Endodermal cell (in vitro differentiated cells): ENCODE data around the gene S100A5. TPM values are rescaled to one million over a fixed set of nuclear protein-coding genes. Genes with fewer than 3 reads are reported as not detected.

ENCODE experiments used
- DNase-seq: peaks from one replicate; pipeline ENCODE4 v3.0.0-alpha.2; 2017
- H3K27ac ChIP-seq: 2 replicates; pipeline ENCODE4 v1.5.1; 2013; ENCODE audit warnings: mild to moderate bottlenecking, low read depth, low read length, moderate library complexity
- H3K27me3 ChIP-seq: 2 replicates; pipeline ENCODE4 v1.6.1; 2013; ENCODE audit warnings: mild to moderate bottlenecking, low read length, moderate library complexity; ENCODE audit not compliant: insufficient read depth, control insufficient read depth, poor library complexity, severe bottlenecking
- H3K36me3 ChIP-seq: 2 replicates; pipeline ENCODE4 v1.7.0; 2013; ENCODE audit warnings: mild to moderate bottlenecking, low read length, moderate library complexity; ENCODE audit not compliant: control insufficient read depth, insufficient read depth
- H3K4me1 ChIP-seq: one replicate; pipeline ENCODE4 v1.7.0; 2013; ENCODE audit warnings: low read length; ENCODE audit not compliant: control insufficient read depth, insufficient read depth
- H3K4me3 ChIP-seq: 2 replicates; pipeline ENCODE4 v1.5.1; 2013; ENCODE audit warnings: mild to moderate bottlenecking, low read length, moderate library complexity
- H3K9ac ChIP-seq: 2 replicates; pipeline ENCODE4 v1.6.1; 2013; ENCODE audit warnings: mild to moderate bottlenecking, low read length, moderate library complexity; ENCODE audit not compliant: poor library complexity, severe bottlenecking; ENCODE audit errors: extremely low read depth
- H3K9me3 ChIP-seq: 2 replicates; pipeline ENCODE4 v1.6.1; 2013; ENCODE audit warnings: mild to moderate bottlenecking, low read length, moderate library complexity; ENCODE audit not compliant: control insufficient read depth
- H3K27ac Mint-ChIP-seq: 2 replicates; pipeline ENCODE4 v1.8.0; 2020; ENCODE audit warnings: mixed read lengths
- H3K27me3 Mint-ChIP-seq: 2 replicates; pipeline ENCODE4 v1.8.0; 2021; ENCODE audit warnings: mild to moderate bottlenecking, mixed read lengths; ENCODE audit not compliant: insufficient read depth
- H3K36me3 Mint-ChIP-seq: 2 replicates; pipeline ENCODE4 v1.8.0; 2020; ENCODE audit warnings: low read depth, mixed read lengths
- H3K4me1 Mint-ChIP-seq: 2 replicates; pipeline ENCODE4 v1.8.0; 2020; ENCODE audit warnings: mixed read lengths
- H3K4me3 Mint-ChIP-seq: 2 replicates; pipeline ENCODE4 v1.8.0; 2020; ENCODE audit warnings: mild to moderate bottlenecking, moderate library complexity, mixed read lengths
- H3K9me3 Mint-ChIP-seq: 2 replicates; pipeline ENCODE4 v1.8.0; 2020; ENCODE audit warnings: mild to moderate bottlenecking, mixed read lengths
- CTCF ChIP-seq: fragments of 200-600 bp; sonication (generic); conservative IDR thresholded peaks from 2 replicates; pipeline ENCODE4 v1.5.0; 2021; ENCODE audit warnings: antibody characterized with exemption, mild to moderate bottlenecking
- WGBS, 2 experiments: methylation state at CpG; one replicate each; pipeline versions ENCODE4 v1.1.5 to v1.1.7; 2013; ENCODE audit warnings: missing lambda C conversion rate in 2 of 2, mixed read lengths in 1 of 2; ENCODE audit not compliant: insufficient coverage in 1 of 2, insufficient read length in 1 of 2; 5-methylcytosine and 5-hydroxymethylcytosine counted together
- total RNA-seq, 2 donors: library from RNA; stranded (reverse); fragmentation: NEBNext Ultra II Directional in 1 of 2; extraction: Animal tissue kit (Norgen Biotek cat#: 25700) in 1 of 2; gene quantifications; 2 replicates in 1 of 2; 3 replicates in 1 of 2; pipeline ENCODE4 v1.2.1, GENCODE V29; 2021

The S100A5 gene
- total RNA-seq, 2 donors from 2014 or later: not detected

GRCh38 chr1:153544453-153545066 lies 3.8 kb upstream of the S100A5 start:
- Mint-ChIP-seq H3K4me3 (no peak overlapping the region), H3K9me3 (no peaks in the 10 kb centered on the region), H3K27me3 (peaks cover 2% of the 10 kb centered on the region), H3K27ac (peak overlapping the region; percentile 82), H3K36me3 (no peaks in the 10 kb centered on the region), H3K4me1 (peaks cover 18% of the 10 kb centered on the region)
- no peak for DNase-seq
- no peaks in the 10 kb centered on the region for H3K9me3 ChIP-seq
- TF ChIP-seq CTCF: no peak
- H3K4me1 ChIP-seq: peaks cover 12% of the 10 kb centered on the region
- peak overlapping the region; percentile 59 for H3K27ac ChIP-seq
- H3K36me3 ChIP-seq: no peaks in the 10 kb centered on the region
- WGBS, 2 experiments: 82 to 83% methylated on average over 4 to 10 of the region's 10 CpGs
- H3K9ac ChIP-seq: peak overlapping the region; percentile 30
- H3K4me3 ChIP-seq: no peak overlapping the region
- no peaks in the 10 kb centered on the region for H3K27me3 ChIP-seq

- H3K27ac ChIP-seq: no peak overlapping the region
- 86 to 100% methylated on average over 3 to 4 of the region's 4 CpGs for WGBS, 2 experiments
- Mint-ChIP-seq H3K36me3 (no peaks in the 10 kb centered on the region), H3K27ac (no peak overlapping the region), H3K4me1 (peaks cover 14% of the 10 kb centered on the region), H3K4me3 (no peak overlapping the region), H3K9me3 (no peaks in the 10 kb centered on the region), H3K27me3 (no peaks in the 10 kb centered on the region)
- no peak for DNase-seq
- H3K36me3 ChIP-seq: no peaks in the 10 kb centered on the region
- H3K9ac ChIP-seq: no peak overlapping the region
- no peaks in the 10 kb centered on the region for H3K27me3 ChIP-seq
- TF ChIP-seq CTCF: no peak
- H3K9me3 ChIP-seq: no peaks in the 10 kb centered on the region
- H3K4me1 ChIP-seq: peaks cover 12% of the 10 kb centered on the region
- no peak overlapping the region for H3K4me3 ChIP-seq
Observed at GRCh38 chr1:153543736-153544135, 3.0 kb upstream of the S100A5 start.

- H3K4me3 ChIP-seq: no peak overlapping the region
Observed at GRCh38 chr1:153542956-153543711, 2.4 kb upstream of the S100A5 start.

More at GRCh38 chr1:153542956-153543711, 2.4 kb upstream of the S100A5 start:
- no peaks in the 10 kb centered on the region for H3K9me3 Mint-ChIP-seq
- peaks cover 18% of the 10 kb centered on the region for H3K4me1 Mint-ChIP-seq
- 94 to 95% methylated on average over 5 to 13 of the region's 13 CpGs for WGBS, 2 experiments
- H3K4me3 Mint-ChIP-seq: no peak overlapping the region
- Histone ChIP-seq H3K9me3 (no peaks in the 10 kb centered on the region), H3K27ac (no peak overlapping the region), H3K36me3 (no peaks in the 10 kb centered on the region), H3K4me1 (peaks cover 12% of the 10 kb centered on the region), H3K9ac (no peak overlapping the region), H3K27me3 (no peaks in the 10 kb centered on the region)
- no peaks in the 10 kb centered on the region for H3K36me3 Mint-ChIP-seq
- no peak for DNase-seq
- TF ChIP-seq CTCF: no peak
- no peaks in the 10 kb centered on the region for H3K27me3 Mint-ChIP-seq
- H3K27ac Mint-ChIP-seq: no peak overlapping the region
